ENCODE results near the gene PRF1. TPM values are rescaled to one million over a fixed set of nuclear protein-coding genes. Genes with fewer than 3 reads are reported as not detected.

PRF1 gene
- total and polyA plus RNA-seq, 4 donors = 1.3 to 6.1 (median 4.7) TPM

GRCh38 chr10:70562036-70562755 is 40.3 kb downstream of the PRF1 start:
- Histone ChIP-seq H3K36me3 (ENCODE audit: control insufficient read depth in 1 of 2, insufficient read depth in 2 of 2, low read length in 1 of 2) (no peaks in the 10 kb centered on the region), H3K27ac (ENCODE audit: low read depth in 1 of 2, low read length in 2 of 2) (no peak overlapping the region), H3K4me1 (ENCODE audit: control insufficient read depth in 1 of 2, insufficient read depth in 2 of 2, low read length in 2 of 2) (no peaks in the 10 kb centered on the region), H3K4me3 (ENCODE audit: low read length in 2 of 2) (no peak overlapping the region), H3K9me3 (ENCODE audit: control insufficient read depth, low read length) (no peaks in the 10 kb centered on the region), H3K27me3 (ENCODE audit: control insufficient read depth in 1 of 2, insufficient read depth in 2 of 2, low read length in 1 of 2) (no peaks in the 10 kb centered on the region)
- ATAC-seq (ENCODE audit: low FRiP score) (no peak), DNase-seq (peak; percentile 26 to 35)
- intact Hi-C loops (cut with DNase I) = no loop called here
- WGBS, 2 donors = 94 to 96% methylated on average over 15 of the region's 15 CpGs

DNA sequence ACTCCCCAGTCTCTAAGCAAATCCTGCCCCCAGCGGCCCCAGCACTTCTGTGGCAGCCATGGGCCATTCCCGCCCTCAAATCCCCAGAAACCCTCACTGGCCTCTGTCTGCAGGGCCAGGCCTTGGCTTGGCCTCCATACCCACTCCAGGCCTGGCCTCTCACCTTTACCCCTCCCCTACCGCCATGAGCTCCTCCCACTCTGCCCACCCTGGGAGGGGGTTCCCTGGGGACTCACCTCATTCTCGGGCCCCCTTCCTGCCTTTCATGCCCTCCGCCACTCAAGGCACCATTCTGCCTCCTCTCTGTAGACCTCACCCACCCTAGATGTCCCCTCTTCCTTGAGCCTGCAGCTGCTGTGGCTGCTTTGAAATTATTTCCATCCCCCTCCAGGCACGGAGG is 41.0 kb downstream of the PRF1 start:
- Histone ChIP-seq H3K9me3 (ENCODE audit: control insufficient read depth, low read length) (no peaks in the 10 kb centered on the region), H3K27ac (ENCODE audit: low read depth in 1 of 2, low read length in 2 of 2) (no peak overlapping the region), H3K36me3 (ENCODE audit: control insufficient read depth in 1 of 2, insufficient read depth in 2 of 2, low read length in 1 of 2) (no peaks in the 10 kb centered on the region), H3K27me3 (ENCODE audit: control insufficient read depth in 1 of 2, insufficient read depth in 2 of 2, low read length in 1 of 2) (no peaks in the 10 kb centered on the region), H3K4me1 (ENCODE audit: control insufficient read depth in 1 of 2, insufficient read depth in 2 of 2, low read length in 2 of 2) (no peaks in the 10 kb centered on the region), H3K4me3 (ENCODE audit: low read length in 2 of 2) (no peak overlapping the region)
- DNase-seq (peak; percentile 26 to 49), ATAC-seq (ENCODE audit: low FRiP score) (no peak)
- intact Hi-C loops (cut with DNase I) = no loop called here
- WGBS, 2 donors = 92 to 95% methylated on average over 6 of the region's 6 CpGs

GRCh38 chr10:70561070-70561469 is 41.5 kb downstream of the PRF1 start:
- H3K9me3 ChIP-seq (ENCODE audit: control insufficient read depth, low read length) = no peaks in the 10 kb centered on the region
- no peaks in the 10 kb centered on the region for H3K36me3 ChIP-seq (ENCODE audit: control insufficient read depth in 1 of 2, insufficient read depth in 2 of 2, low read length in 1 of 2)
- WGBS, 2 donors = 85 to 88% methylated on average over 10 of the region's 10 CpGs
- no peak overlapping the region for H3K4me3 ChIP-seq (ENCODE audit: low read length in 2 of 2)
- DNase-seq (peak; percentile 32 to 56), ATAC-seq (ENCODE audit: low FRiP score) (no peak)
- no peak overlapping the region for H3K27ac ChIP-seq (ENCODE audit: low read depth in 1 of 2, low read length in 2 of 2)
- no peaks in the 10 kb centered on the region for H3K27me3 ChIP-seq (ENCODE audit: control insufficient read depth in 1 of 2, insufficient read depth in 2 of 2, low read length in 1 of 2)
- intact Hi-C loops (cut with DNase I) = no loop called here
- no peaks in the 10 kb centered on the region for H3K4me1 ChIP-seq (ENCODE audit: control insufficient read depth in 1 of 2, insufficient read depth in 2 of 2, low read length in 2 of 2)

DNA sequence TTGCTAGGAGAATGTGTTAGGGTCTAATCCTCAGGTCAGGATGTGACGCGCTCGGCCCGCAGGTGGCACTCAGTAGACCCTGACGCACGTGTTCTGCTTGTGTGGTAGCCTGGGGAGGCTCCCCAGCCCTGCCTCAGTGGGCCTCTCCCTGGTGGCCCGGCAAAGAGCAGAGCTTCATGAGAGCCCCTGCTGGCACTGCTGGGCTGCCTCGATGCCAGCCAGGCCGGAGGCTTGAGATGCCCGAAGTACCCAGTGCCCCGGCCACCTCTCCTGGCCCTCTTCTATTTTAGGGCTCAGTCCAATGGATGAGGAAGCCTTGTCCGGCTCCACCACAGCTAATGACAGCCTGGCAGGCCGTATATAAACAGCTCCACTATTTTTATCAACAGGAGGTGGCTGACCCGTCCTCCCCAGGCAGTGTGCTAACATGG is 42.0 kb downstream of the PRF1 start:
- intact Hi-C loops (cut with DNase I) = no loop called here
- ATAC-seq (ENCODE audit: low FRiP score) (no peak), DNase-seq (peak; percentile 21 to 56)
- Histone ChIP-seq H3K9me3 (ENCODE audit: control insufficient read depth, low read length) (no peaks in the 10 kb centered on the region), H3K4me1 (ENCODE audit: control insufficient read depth in 1 of 2, insufficient read depth in 2 of 2, low read length in 2 of 2) (no peaks in the 10 kb centered on the region), H3K36me3 (ENCODE audit: control insufficient read depth in 1 of 2, insufficient read depth in 2 of 2, low read length in 1 of 2) (no peaks in the 10 kb centered on the region), H3K27ac (ENCODE audit: low read depth in 1 of 2, low read length in 2 of 2) (no peak overlapping the region), H3K27me3 (ENCODE audit: control insufficient read depth in 1 of 2, insufficient read depth in 2 of 2, low read length in 1 of 2) (no peaks in the 10 kb centered on the region), H3K4me3 (ENCODE audit: low read length in 2 of 2) (no peak overlapping the region)
- WGBS, 2 donors = 81 to 84% methylated on average over 14 of the region's 14 CpGs

DNA sequence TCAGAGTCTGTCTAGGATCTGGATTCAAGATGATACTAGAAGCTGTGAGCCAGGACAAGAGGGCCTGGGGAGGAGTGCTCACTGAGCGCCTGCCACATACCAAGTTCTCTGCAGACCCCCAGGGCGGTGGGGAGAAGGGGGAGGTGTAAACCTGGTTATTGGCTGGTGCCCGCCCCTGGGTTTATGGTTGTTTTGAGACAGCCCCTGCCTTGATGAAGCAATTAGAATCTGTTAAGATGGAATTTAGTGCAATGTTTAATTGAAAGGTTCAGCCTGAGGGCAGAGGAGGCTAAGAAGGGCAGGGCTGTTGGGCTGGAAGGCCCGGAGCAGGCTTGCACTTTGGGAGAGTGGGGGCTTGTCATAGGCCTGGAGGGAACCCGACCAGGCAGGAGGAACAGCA is 42.7 kb downstream of the PRF1 start:
- DNase-seq = peak; percentile 23 to 40
- Histone ChIP-seq H3K4me1 (ENCODE audit: control insufficient read depth in 1 of 2, insufficient read depth in 2 of 2, low read length in 2 of 2) (no peaks in the 10 kb centered on the region), H3K27ac (ENCODE audit: low read depth in 1 of 2, low read length in 2 of 2) (no peak overlapping the region), H3K27me3 (ENCODE audit: control insufficient read depth in 1 of 2, insufficient read depth in 2 of 2, low read length in 1 of 2) (no peaks in the 10 kb centered on the region), H3K9me3 (ENCODE audit: control insufficient read depth, low read length) (no peaks in the 10 kb centered on the region), H3K36me3 (ENCODE audit: control insufficient read depth in 1 of 2, insufficient read depth in 2 of 2, low read length in 1 of 2) (no peaks in the 10 kb centered on the region), H3K4me3 (ENCODE audit: low read length in 2 of 2) (no peak overlapping the region)
- ATAC-seq (ENCODE audit: low FRiP score) = no peak
- intact Hi-C loops (cut with DNase I) = no loop called here
- whole genome bisulfite sequencing, 2 donors = 94 to 97% methylated on average over 5 of the region's 5 CpGs

DNA sequence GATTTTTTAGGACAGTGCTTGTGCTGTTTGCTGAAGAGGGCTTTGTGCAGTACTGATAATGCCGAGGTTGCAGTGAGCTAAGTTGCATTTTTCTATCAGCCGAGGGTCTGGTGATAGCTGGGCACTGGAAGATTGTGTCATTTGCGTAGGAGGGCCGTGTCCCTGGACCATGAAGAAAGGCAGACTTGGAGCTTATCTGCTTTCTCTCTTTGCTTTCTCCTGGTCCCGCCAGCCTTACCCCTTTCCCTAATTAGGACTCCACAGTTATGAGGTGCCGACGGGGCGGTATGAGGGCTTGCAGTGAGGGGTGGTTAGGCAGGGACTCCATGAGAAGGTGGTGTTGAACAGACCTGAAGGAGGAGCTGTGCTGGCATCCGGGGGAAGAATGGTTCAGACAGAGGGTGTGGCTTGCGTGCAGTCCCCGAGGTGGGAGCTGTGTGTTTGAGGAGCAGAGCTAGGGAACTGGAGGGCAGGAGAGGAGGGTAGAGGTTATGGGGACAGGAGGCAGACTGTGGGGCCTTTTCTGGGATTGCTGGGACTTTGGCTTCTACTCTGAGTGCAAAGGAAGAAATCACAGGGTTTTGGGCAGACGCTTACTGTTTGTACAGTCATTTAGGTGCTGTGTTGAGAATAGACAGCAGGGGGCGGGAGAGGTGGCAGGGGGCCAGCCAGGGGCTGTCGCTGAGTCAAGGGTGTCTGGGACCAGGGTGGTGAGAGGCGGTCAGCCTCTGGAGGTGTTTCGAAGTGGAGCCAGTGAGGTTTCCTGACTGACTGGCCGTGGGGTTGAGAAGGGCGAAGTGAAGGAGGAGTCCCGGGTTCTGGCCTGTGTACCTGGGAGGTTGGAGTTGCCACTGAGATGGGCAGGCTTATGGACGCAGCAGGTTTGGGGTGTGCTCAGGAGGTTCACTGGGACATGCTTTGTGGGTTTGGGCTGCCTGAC is 43.4 kb downstream of the PRF1 start:
- peak; percentile 40 for ATAC-seq (ENCODE audit: low FRiP score)
- H3K9me3 ChIP-seq (ENCODE audit: control insufficient read depth, low read length) = no peaks in the 10 kb centered on the region
- no peak overlapping the region for H3K27ac ChIP-seq (ENCODE audit: low read depth in 1 of 2, low read length in 2 of 2)
- H3K36me3 ChIP-seq (ENCODE audit: control insufficient read depth in 1 of 2, insufficient read depth in 2 of 2, low read length in 1 of 2) = no peaks in the 10 kb centered on the region
- intact Hi-C loops (cut with DNase I) = no loop called here
- WGBS, 2 donors = 20 to 23% methylated on average over 20 of the region's 20 CpGs
- no peaks in the 10 kb centered on the region for H3K4me1 ChIP-seq (ENCODE audit: control insufficient read depth in 1 of 2, insufficient read depth in 2 of 2, low read length in 2 of 2)
- peak; percentile 63 to 67 for DNase-seq
- H3K27me3 ChIP-seq (ENCODE audit: control insufficient read depth in 1 of 2, insufficient read depth in 2 of 2, low read length in 1 of 2) = no peaks in the 10 kb centered on the region
- H3K4me3 ChIP-seq (ENCODE audit: low read length in 2 of 2) = no peak overlapping the region

DNA sequence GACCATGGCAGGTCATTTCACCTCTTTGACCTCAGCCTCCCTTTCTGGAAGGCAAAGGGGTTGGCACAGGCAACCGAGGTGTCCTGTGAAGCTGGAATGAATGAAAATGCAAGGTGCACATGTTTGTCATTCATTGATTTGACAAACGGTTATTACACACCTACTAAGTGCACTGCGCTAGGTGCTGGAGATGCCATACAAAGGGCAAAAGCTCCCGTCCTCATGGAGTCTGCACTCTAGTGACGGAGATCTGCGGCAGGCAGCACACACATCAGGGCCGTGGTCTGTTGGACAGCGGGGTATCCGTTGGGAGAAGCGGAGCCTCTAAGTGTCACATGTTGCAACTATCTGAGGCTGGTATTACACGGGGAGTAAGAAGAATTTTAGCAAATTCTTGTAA is 44.2 kb downstream of the PRF1 start:
- Histone ChIP-seq H3K27ac (ENCODE audit: low read depth in 1 of 2, low read length in 2 of 2) (no peak overlapping the region), H3K4me3 (ENCODE audit: low read length in 2 of 2) (no peak overlapping the region), H3K4me1 (ENCODE audit: control insufficient read depth in 1 of 2, insufficient read depth in 2 of 2, low read length in 2 of 2) (no peaks in the 10 kb centered on the region), H3K27me3 (ENCODE audit: control insufficient read depth in 1 of 2, insufficient read depth in 2 of 2, low read length in 1 of 2) (no peaks in the 10 kb centered on the region), H3K9me3 (ENCODE audit: control insufficient read depth, low read length) (no peaks in the 10 kb centered on the region), H3K36me3 (ENCODE audit: control insufficient read depth in 1 of 2, insufficient read depth in 2 of 2, low read length in 1 of 2) (no peaks in the 10 kb centered on the region)
- DNase-seq (peak; percentile 4 to 9), ATAC-seq (ENCODE audit: low FRiP score) (no peak)
- 93 to 95% methylated on average over 11 of the region's 11 CpGs for WGBS, 2 donors
- intact Hi-C loops (cut with DNase I) = no loop called here

DNA sequence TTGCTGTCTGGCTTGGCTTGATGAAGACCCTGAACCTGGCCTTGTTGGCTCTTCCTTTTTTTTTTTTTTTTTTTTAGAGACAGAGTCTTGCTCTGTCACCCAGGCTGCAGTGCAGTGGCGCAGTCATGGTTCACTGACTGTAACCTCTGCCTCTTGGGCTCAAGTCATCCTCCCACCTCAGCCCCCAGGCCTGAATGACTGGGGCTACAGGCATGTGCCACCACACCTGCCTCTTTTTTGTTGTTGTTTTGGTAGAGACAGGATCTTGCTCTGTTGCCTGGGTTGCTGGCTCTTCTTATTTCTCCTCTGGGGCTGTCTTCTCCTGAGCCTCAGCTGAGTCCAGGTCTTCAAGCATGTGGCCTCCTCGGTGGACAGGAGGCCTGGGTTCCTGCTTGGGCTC is 44.7 kb downstream of the PRF1 start:
- Histone ChIP-seq H3K4me1 (ENCODE audit: control insufficient read depth in 1 of 2, insufficient read depth in 2 of 2, low read length in 2 of 2) (no peaks in the 10 kb centered on the region), H3K9me3 (ENCODE audit: control insufficient read depth, low read length) (no peaks in the 10 kb centered on the region), H3K27me3 (ENCODE audit: control insufficient read depth in 1 of 2, insufficient read depth in 2 of 2, low read length in 1 of 2) (no peaks in the 10 kb centered on the region), H3K4me3 (ENCODE audit: low read length in 2 of 2) (no peak overlapping the region), H3K27ac (ENCODE audit: low read depth in 1 of 2, low read length in 2 of 2) (no peak overlapping the region), H3K36me3 (ENCODE audit: control insufficient read depth in 1 of 2, insufficient read depth in 2 of 2, low read length in 1 of 2) (no peaks in the 10 kb centered on the region)
- intact Hi-C loops (cut with DNase I) = no loop called here
- WGBS, 2 donors = 64 to 98% methylated on average over 2 of the region's 2 CpGs
- ATAC-seq (ENCODE audit: low FRiP score) (no peak), DNase-seq (peak in 1 of 2 donors; percentile 27)
